Measurements from ENCODE around the gene LCN15. TPM values are rescaled to one million over a fixed set of nuclear protein-coding genes. Genes with fewer than 3 reads are reported as not detected.

LCN15 gene
- polyA plus RNA-seq, 3 donors = not detected

- no peak overlapping the region for H3K4me3 ChIP-seq (replicated peaks in 1 of 3; ENCODE audit: low read depth in 2 of 3, low read length in 3 of 3)
- no peak overlapping the region for H2AFZ ChIP-seq (ENCODE audit: insufficient read depth, low read depth, low read length, poor library complexity, severe bottlenecking)
- no peaks in the 10 kb centered on the region for H3K36me3 ChIP-seq (replicated peaks in 1 of 2; ENCODE audit: control insufficient read depth in 1 of 2, insufficient read depth in 2 of 2, low read length in 2 of 2)
- Mint-ChIP-seq H3K4me1 (peaks cover 10% of the 10 kb centered on the region), H3K36me3 (peaks cover 0 to 4% of the 10 kb centered on the region in 2 donors), H3K4me3 (no peak overlapping the region), H3K27me3 (ENCODE audit: low read depth in 3 of 3) (peaks cover 7 to 31% (median 8%) of the 10 kb centered on the region in 3 donors), H3K27ac (no peak overlapping the region), H3K9me3 (peaks cover 23 to 35% (median 33%) of the 10 kb centered on the region in 7 donors)
- intact Hi-C loops (cut with micrococcal nuclease) = no loop called here
- H3K9me3 ChIP-seq (replicated peaks in 1 of 2; ENCODE audit: control insufficient read depth in 1 of 2, insufficient read depth in 1 of 2, low read length in 2 of 2) = peaks cover 25 to 34% of the 10 kb centered on the region in 2 donors
- DNase-seq = no peak
- H3K27ac ChIP-seq (ENCODE audit: low read depth in 1 of 2, low read length in 2 of 2) = no peak overlapping the region
- no peak overlapping the region for H3K4me2 ChIP-seq (replicated peaks; ENCODE audit: extremely low read depth, low read length, poor library complexity, severe bottlenecking)
- H4K20me1 ChIP-seq (ENCODE audit: insufficient read depth, low read length) = no peaks in the 10 kb centered on the region
- no peaks in the 10 kb centered on the region for H3K27me3 ChIP-seq (ENCODE audit: control insufficient read depth in 2 of 2, insufficient read depth in 2 of 2, low read length in 2 of 2)
- TF ChIP-seq, protein P1, sequence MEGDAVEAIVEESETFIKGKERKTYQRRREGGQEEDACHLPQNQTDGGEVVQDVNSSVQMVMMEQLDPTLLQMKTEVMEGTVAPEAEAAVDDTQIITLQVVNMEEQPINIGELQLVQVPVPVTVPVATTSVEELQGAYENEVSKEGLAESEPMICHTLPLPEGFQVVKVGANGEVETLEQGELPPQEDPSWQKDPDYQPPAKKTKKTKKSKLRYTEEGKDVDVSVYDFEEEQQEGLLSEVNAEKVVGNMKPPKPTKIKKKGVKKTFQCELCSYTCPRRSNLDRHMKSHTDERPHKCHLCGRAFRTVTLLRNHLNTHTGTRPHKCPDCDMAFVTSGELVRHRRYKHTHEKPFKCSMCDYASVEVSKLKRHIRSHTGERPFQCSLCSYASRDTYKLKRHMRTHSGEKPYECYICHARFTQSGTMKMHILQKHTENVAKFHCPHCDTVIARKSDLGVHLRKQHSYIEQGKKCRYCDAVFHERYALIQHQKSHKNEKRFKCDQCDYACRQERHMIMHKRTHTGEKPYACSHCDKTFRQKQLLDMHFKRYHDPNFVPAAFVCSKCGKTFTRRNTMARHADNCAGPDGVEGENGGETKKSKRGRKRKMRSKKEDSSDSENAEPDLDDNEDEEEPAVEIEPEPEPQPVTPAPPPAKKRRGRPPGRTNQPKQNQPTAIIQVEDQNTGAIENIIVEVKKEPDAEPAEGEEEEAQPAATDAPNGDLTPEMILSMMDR (IDR thresholded peaks at IDR 0.05) = no peak
- H3K9ac ChIP-seq (ENCODE audit: insufficient read depth, low read length, poor library complexity, severe bottlenecking) = no peak overlapping the region
- H3K79me2 ChIP-seq (ENCODE audit: insufficient read depth, low read length) = no peaks in the 10 kb centered on the region
- WGBS (ENCODE audit: insufficient coverage) = no CpG with 5 or more reads among the region's 1 CpG
- H3K4me1 ChIP-seq (ENCODE audit: control insufficient read depth in 1 of 2, insufficient read depth in 2 of 2, low read length in 2 of 2) = no peaks in the 10 kb centered on the region
Measured at GRCh38 chr9:136751244-136751643, 13.1 kb downstream of the LCN15 start.

DNA sequence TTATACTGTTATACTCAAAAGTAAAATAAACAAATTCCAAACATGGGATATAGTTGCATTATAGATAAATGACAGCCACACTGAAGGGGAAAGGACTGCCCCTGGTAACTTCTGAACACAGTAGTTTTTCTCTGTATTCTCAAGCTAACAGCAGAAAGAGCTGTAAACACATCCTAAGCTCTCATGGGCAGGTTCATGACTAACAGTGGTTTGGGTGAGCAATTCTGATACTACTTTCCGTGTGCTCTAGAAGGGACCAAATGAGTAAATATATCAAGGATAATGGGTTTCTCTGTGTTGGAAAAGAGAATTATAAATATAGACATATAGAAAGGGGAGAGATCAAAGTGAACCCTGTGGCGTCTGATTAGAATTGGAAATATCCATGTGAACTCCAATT, 13.8 kb downstream of the LCN15 start:
- DNase-seq = no peak
- H3K4me1 ChIP-seq (ENCODE audit: control insufficient read depth in 1 of 2, insufficient read depth in 2 of 2, low read length in 2 of 2) = no peaks in the 10 kb centered on the region
- H3K9ac ChIP-seq (ENCODE audit: insufficient read depth, low read length, poor library complexity, severe bottlenecking) = no peak overlapping the region
- H3K4me3 ChIP-seq (replicated peaks in 1 of 3; ENCODE audit: low read depth in 2 of 3, low read length in 3 of 3) = no peak overlapping the region
- no peaks in the 10 kb centered on the region for H3K36me3 ChIP-seq (replicated peaks in 1 of 2; ENCODE audit: control insufficient read depth in 1 of 2, insufficient read depth in 2 of 2, low read length in 2 of 2)
- Mint-ChIP-seq H3K36me3 (no peaks in the 10 kb centered on the region), H3K9me3 (peaks cover 16 to 28% (median 26%) of the 10 kb centered on the region in 7 donors), H3K4me1 (peaks cover 10% of the 10 kb centered on the region), H3K27ac (no peak overlapping the region), H3K4me3 (no peak overlapping the region), H3K27me3 (ENCODE audit: low read depth in 3 of 3) (peaks cover 6 to 36% (median 8%) of the 10 kb centered on the region in 3 donors)
- intact Hi-C loops (cut with micrococcal nuclease) = no loop called here
- H2AFZ ChIP-seq (ENCODE audit: insufficient read depth, low read depth, low read length, poor library complexity, severe bottlenecking) = no peak overlapping the region
- H3K79me2 ChIP-seq (ENCODE audit: insufficient read depth, low read length) = no peaks in the 10 kb centered on the region
- H3K27me3 ChIP-seq (ENCODE audit: control insufficient read depth in 2 of 2, insufficient read depth in 2 of 2, low read length in 2 of 2) = no peaks in the 10 kb centered on the region
- WGBS (ENCODE audit: insufficient coverage) = 88% methylated on average over 1 of the region's 2 CpGs
- H3K27ac ChIP-seq (ENCODE audit: low read depth in 1 of 2, low read length in 2 of 2) = no peak overlapping the region
- H3K4me2 ChIP-seq (replicated peaks; ENCODE audit: extremely low read depth, low read length, poor library complexity, severe bottlenecking) = no peak overlapping the region
- TF ChIP-seq, protein P1 (IDR thresholded peaks at IDR 0.05) = no peak
- peaks cover 18 to 27% of the 10 kb centered on the region in 2 donors for H3K9me3 ChIP-seq (replicated peaks in 1 of 2; ENCODE audit: control insufficient read depth in 1 of 2, insufficient read depth in 1 of 2, low read length in 2 of 2)
- no peaks in the 10 kb centered on the region for H4K20me1 ChIP-seq (ENCODE audit: insufficient read depth, low read length)
